Left lung (tissue), 10 donors: ENCODE results near the gene LPCAT1. TPM values are rescaled to one million over a fixed set of nuclear protein-coding genes. Genes with fewer than 3 reads are reported as not detected.

ENCODE experiments used
- ATAC-seq: fragments of 200-7000 bp; cut with Tn5 transposase; one replicate; pipeline ENCODE4 v1.9.1; 2020; ENCODE audit warnings: moderate library complexity
- DNase-seq, 4 donors: peaks; one replicate each; pipeline ENCODE4 v3.0.0-alpha.2; 2013 to 2020
- H3K27ac ChIP-seq, 2 donors: fragments of 200-600 bp; sonication (generic) in 1 of 2; one replicate each; pipeline versions ENCODE4 v1.5.0 to v1.8.0; 2020 to 2021
- H3K27me3 ChIP-seq, 2 donors: fragments of 200-600 bp; sonication (generic) in 1 of 2; one replicate each; pipeline versions ENCODE4 v1.5.0 to v1.8.0; 2020 to 2021
- H3K36me3 ChIP-seq, 2 donors: fragments of 200-600 bp; sonication (generic) in 1 of 2; one replicate each; pipeline versions ENCODE4 v1.5.0 to v1.8.0; 2020 to 2021
- H3K4me1 ChIP-seq, 2 donors: fragments of 200-600 bp; one replicate each; pipeline ENCODE4 v1.8.0; 2021
- H3K4me3 ChIP-seq, 2 donors: fragments of 200-600 bp; sonication (generic) in 1 of 2; one replicate each; pipeline versions ENCODE4 v1.5.0 to v1.8.0; 2020 to 2021; ENCODE audit warnings: mild to moderate bottlenecking in 1 of 2
- H3K9me3 ChIP-seq, 2 donors: fragments of 200-600 bp; sonication (generic) in 1 of 2; one replicate each; pipeline versions ENCODE4 v1.5.0 to v1.8.0; 2020 to 2021
- CTCF ChIP-seq, 2 donors: fragments of 200-600 bp; sonication (generic) in 1 of 2; IDR thresholded peaks; one replicate each; pipeline versions ENCODE4 v1.5.0 to v1.8.0; 2021; ENCODE audit warnings: antibody characterized with exemption in 2 of 2
- intact Hi-C, 2 donors: fragments of 100-400 bp; cut with DNase I; formaldehyde crosslinking; loops; one replicate each; pipeline versions ENCODE4 v1.11.2 to v1.14.2; 2022
- polyA plus RNA-seq, 6 donors: library from polyadenylated mRNA; unstranded; fragments of 120-200 nt; gene quantifications; one replicate each; pipeline ENCODE4 v1.2.1, GENCODE V29; 2013; ENCODE audit not compliant: insufficient read length in 6 of 6
- total RNA-seq, 2 donors: library from RNA; stranded (reverse); fragmentation: NEBNext Ultra II Directional; extraction: Animal tissue kit (Norgen Biotek cat#: 25700); gene quantifications; one replicate each; pipeline ENCODE4 v1.2.1, GENCODE V29; 2021
- donor health status: DM: no; HTN: yes; CAD: no.
- donor health status: DM: no; HTN: no; CAD: no.

The LPCAT1 gene
- total and polyA plus RNA-seq, 8 donors: 106 to 751 (median 148) TPM

- Histone ChIP-seq H3K4me3 (no peak overlapping the region), H3K27ac (peak overlapping the region in 1 of 2 donors; percentile 89), H3K9me3 (no peaks in the 10 kb centered on the region), H3K4me1 (peaks cover 0 to 53% of the 10 kb centered on the region in 2 donors), H3K27me3 (no peaks in the 10 kb centered on the region), H3K36me3 (peaks cover 0 to 82% of the 10 kb centered on the region in 2 donors)
- no peak for TF ChIP-seq CTCF (IDR thresholded peaks at IDR 0.05)
- intact Hi-C loops: no loop called here
- DNase-seq: peak in 1 of 4 donors; percentile 74
- ATAC-seq: no peak
These were observed 42.3 kb downstream of the LPCAT1 start for GRCh38 chr5:1481266-1481958.

- peak in 1 of 4 donors; percentile 75 for DNase-seq
- no peak for TF ChIP-seq CTCF (IDR thresholded peaks at IDR 0.05)
- Histone ChIP-seq H3K4me3 (no peak overlapping the region), H3K9me3 (no peaks in the 10 kb centered on the region), H3K4me1 (peaks cover 0 to 59% of the 10 kb centered on the region in 2 donors), H3K36me3 (peaks cover 0 to 82% of the 10 kb centered on the region in 2 donors), H3K27me3 (no peaks in the 10 kb centered on the region), H3K27ac (peak overlapping the region in 1 of 2 donors; percentile 89)
- no peak for ATAC-seq
- intact Hi-C loops: no loop called here
These were observed 43.0 kb downstream of the LPCAT1 start for GRCh38 chr5:1480806-1481205.

- intact Hi-C loops: no loop called here
- ATAC-seq (peak; percentile 43), DNase-seq (peak in 2 of 4 donors; percentile 90 to 95)
- Histone ChIP-seq H3K4me1 (peaks cover 0 to 65% of the 10 kb centered on the region in 2 donors), H3K27me3 (no peaks in the 10 kb centered on the region), H3K36me3 (peaks cover 0 to 82% of the 10 kb centered on the region in 2 donors), H3K4me3 (peak overlapping the region in 1 of 2 donors; percentile 22), H3K9me3 (no peaks in the 10 kb centered on the region), H3K27ac (peak overlapping the region; percentile 49 to 89)
- TF ChIP-seq CTCF (IDR thresholded peaks at IDR 0.05): no peak
These were observed 43.5 kb downstream of the LPCAT1 start for GRCh38 chr5:1480217-1480616.

- peak overlapping the region; percentile 49 to 89 for H3K27ac ChIP-seq
- H3K36me3 ChIP-seq: peaks cover 0 to 82% of the 10 kb centered on the region in 2 donors
- H3K4me1 ChIP-seq: peaks cover 0 to 70% of the 10 kb centered on the region in 2 donors
- DNase-seq (peak in 3 of 4 donors; percentile 57 to 85 (median 60)), ATAC-seq (peak; percentile 37)
- no peaks in the 10 kb centered on the region for H3K27me3 ChIP-seq
- intact Hi-C loops: no loop called here
- H3K9me3 ChIP-seq: no peaks in the 10 kb centered on the region
- H3K4me3 ChIP-seq: peak overlapping the region in 1 of 2 donors; percentile 22
- TF ChIP-seq CTCF (IDR thresholded peaks at IDR 0.05): peak; percentile 54 to 62
These were observed 44.1 kb downstream of the LPCAT1 start for GRCh38 chr5:1479581-1480188.

- Histone ChIP-seq H3K27me3 (no peaks in the 10 kb centered on the region), H3K9me3 (no peaks in the 10 kb centered on the region), H3K4me3 (peak overlapping the region in 1 of 2 donors; percentile 22), H3K36me3 (peaks cover 0 to 82% of the 10 kb centered on the region in 2 donors), H3K27ac (peak overlapping the region; percentile 49 to 89), H3K4me1 (peaks cover 0 to 73% of the 10 kb centered on the region in 2 donors)
- no peak for ATAC-seq
- TF ChIP-seq CTCF (IDR thresholded peaks at IDR 0.05): no peak
- intact Hi-C loops: no loop called here
- DNase-seq: peak in 1 of 4 donors; percentile 14
These were observed 44.7 kb downstream of the LPCAT1 start for GRCh38 chr5:1479066-1479465.
